GM23248 (cell line): Measurements from ENCODE around the gene ZNF532. TPM values are rescaled to one million over a fixed set of nuclear protein-coding genes. Genes with fewer than 3 reads are reported as not detected.

Experiments used
- DNase-seq: peaks from one replicate; pipeline ENCODE4 v3.0.0-alpha.2; 2015
- H2AFZ ChIP-seq: fragments of 200-600 bp; sonication (generic); 2 replicates; pipeline ENCODE4 v1.6.1; 2016; ENCODE audit warnings: antibody characterized with exemption
- H3F3A ChIP-seq: fragments of 200-600 bp; sonication (generic); 2 replicates; pipeline ENCODE4 v1.6.1; 2016; ENCODE audit warnings: mild to moderate bottlenecking, antibody characterized with exemption, mixed run types; ENCODE audit not compliant: insufficient read depth
- H3K27ac ChIP-seq: fragments of 200-600 bp; sonication (generic); 2 replicates; pipeline ENCODE4 v1.5.1; 2016; ENCODE audit warnings: mild to moderate bottlenecking
- H3K27me3 ChIP-seq: fragments of 200-600 bp; sonication (generic); replicated peaks from 2 replicates; pipeline ENCODE4 v1.6.1; 2016; ENCODE audit warnings: mild to moderate bottlenecking; ENCODE audit not compliant: insufficient read depth
- H3K36me3 ChIP-seq: fragments of 200-600 bp; sonication (generic); 2 replicates; pipeline ENCODE4 v1.6.1; 2016; ENCODE audit warnings: low read depth, mild to moderate bottlenecking
- H3K4me1 ChIP-seq: fragments of 200-600 bp; sonication (generic); 2 replicates; pipeline ENCODE4 v1.6.1; 2016; ENCODE audit warnings: mild to moderate bottlenecking; ENCODE audit not compliant: insufficient read depth
- H3K4me2 ChIP-seq: fragments of 200-600 bp; sonication (generic); one replicate; pipeline ENCODE4 v1.6.1; 2016; ENCODE audit warnings: mild to moderate bottlenecking; ENCODE audit not compliant: unreplicated experiment
- H3K4me3 ChIP-seq: fragments of 200-600 bp; sonication (generic); 2 replicates; pipeline ENCODE4 v1.5.1; 2016; ENCODE audit warnings: mild to moderate bottlenecking
- H3K79me2 ChIP-seq: fragments of 200-600 bp; sonication (generic); 2 replicates; pipeline ENCODE4 v1.6.1; 2016; ENCODE audit warnings: mild to moderate bottlenecking; ENCODE audit not compliant: insufficient read depth
- H3K9ac ChIP-seq: fragments of 200-600 bp; sonication (generic); 2 replicates; pipeline ENCODE4 v1.6.1; 2016; ENCODE audit warnings: mild to moderate bottlenecking
- H3K9me2 ChIP-seq: fragments of 200-600 bp; sonication (generic); 2 replicates; pipeline ENCODE4 v1.6.1; 2016; ENCODE audit warnings: mixed run types, mild to moderate bottlenecking, moderate library complexity; ENCODE audit not compliant: insufficient read depth
- H3K9me3 ChIP-seq: fragments of 200-600 bp; sonication (generic); one replicate; pipeline ENCODE4 v1.6.1; 2017; ENCODE audit warnings: low read depth
- H4K20me1 ChIP-seq: fragments of 200-600 bp; sonication (generic); 2 replicates; pipeline ENCODE4 v1.6.0; 2016; ENCODE audit not compliant: insufficient read depth
- EZH2 ChIP-seq: fragments of 200-600 bp; sonication (generic); IDR thresholded peaks from 2 replicates; pipeline ENCODE4 v1.6.1; 2018; ENCODE audit warnings: antibody characterized with exemption, mild to moderate bottlenecking; ENCODE audit not compliant: insufficient read depth, poor library complexity, severe bottlenecking
- EZH2phosphoT487 ChIP-seq: fragments of 200-600 bp; sonication (generic); IDR thresholded peaks from 2 replicates; pipeline ENCODE4 v1.6.1; 2018; ENCODE audit warnings: antibody characterized with exemption, moderate library complexity, mild to moderate bottlenecking, low read depth; ENCODE audit not compliant: insufficient read depth
- WGBS, 2 experiments: methylation state at CpG; one replicate each; pipeline ENCODE4 v1.1.6; 2015 to 2017; ENCODE audit warnings: low lambda C conversion rate in 2 of 2, low coverage in 1 of 2; ENCODE audit errors: missing lambda C conversion rate in 2 of 2; 5-methylcytosine and 5-hydroxymethylcytosine counted together
- in situ Hi-C: fragments of 300-500 bp; cut with MboI; formaldehyde crosslinking; loops from 2 replicates; pipeline ENCODE4 v1.15.0; 2020
- polyA plus RNA-seq: library from polyadenylated mRNA; unstranded; fragments of >200 nt; fragmentation: Nextera tagmentation; extraction: Ambion mirVana; gene quantifications from 2 replicates; pipeline ENCODE4 v1.2.1, GENCODE V29; 2016
- total RNA-seq: library from RNA; depleted of rRNA; stranded (reverse); fragments of >200 nt; shearing (Covaris generic); gene quantifications from 2 replicates; pipeline ENCODE4 v1.2.3, GENCODE V29; 2014

ZNF532 gene
- total and polyA plus RNA-seq, 2 experiments from 2014 or later = 13.2 to 31.9 TPM

GRCh38 chr18:58893388-58894099, 28.9 kb downstream of the ZNF532 start:
- Histone ChIP-seq H3K36me3 (no peaks in the 10 kb centered on the region), H4K20me1 (no peaks in the 10 kb centered on the region), H3K9me3 (no peaks in the 10 kb centered on the region), H3K9ac (no peak overlapping the region), H3K27ac (no peak overlapping the region), H3K4me2 (no peak overlapping the region), H3K9me2 (no peaks in the 10 kb centered on the region), H2AFZ (no peak overlapping the region), H3K27me3 (no peaks in the 10 kb centered on the region), H3K4me3 (no peak overlapping the region), H3K79me2 (peaks cover 87% of the 10 kb centered on the region), H3K4me1 (no peaks in the 10 kb centered on the region), H3F3A (no peaks in the 10 kb centered on the region)
- WGBS, 2 experiments = 77% methylated on average over 12 of the region's 12 CpGs
- DNase-seq = peak; percentile 41
- in situ Hi-C loops = no loop called here
- no peak for TF ChIP-seq EZH2phosphoT487
- TF ChIP-seq EZH2 = no peak

DNA sequence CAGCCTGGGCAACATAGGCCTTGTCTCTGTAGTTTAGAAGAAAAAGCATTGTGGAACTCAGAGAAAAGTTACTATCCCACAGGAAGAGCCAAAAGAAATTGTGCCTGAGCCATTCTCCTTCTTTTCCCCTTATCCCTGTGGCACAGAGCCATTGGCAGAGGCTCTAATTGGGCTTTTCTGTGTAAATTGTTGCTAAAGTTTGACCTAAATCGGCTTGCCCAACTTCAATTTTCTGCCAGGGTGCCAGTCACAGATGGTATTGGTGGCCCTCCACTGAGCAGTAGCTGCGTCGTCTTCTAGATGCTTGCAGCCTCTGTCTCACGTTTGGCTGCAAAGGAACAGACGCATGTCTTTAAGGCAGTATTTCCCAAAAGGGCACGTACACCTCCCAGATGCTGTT, 30.3 kb downstream of the ZNF532 start:
- H3K9ac ChIP-seq = no peak overlapping the region
- no peak overlapping the region for H2AFZ ChIP-seq
- no peak overlapping the region for H3K4me3 ChIP-seq
- no peaks in the 10 kb centered on the region for H3K9me3 ChIP-seq
- H3K27ac ChIP-seq = no peak overlapping the region
- no peaks in the 10 kb centered on the region for H3K27me3 ChIP-seq
- H3K4me2 ChIP-seq = no peak overlapping the region
- H3F3A ChIP-seq = no peaks in the 10 kb centered on the region
- H4K20me1 ChIP-seq = no peaks in the 10 kb centered on the region
- peaks cover 94% of the 10 kb centered on the region for H3K79me2 ChIP-seq
- 64 to 65% methylated on average over 6 of the region's 6 CpGs for WGBS, 2 experiments
- no peak for DNase-seq
- H3K36me3 ChIP-seq = no peaks in the 10 kb centered on the region
- no peak for TF ChIP-seq EZH2
- no peak for TF ChIP-seq EZH2phosphoT487
- in situ Hi-C loops = no loop called here
- no peaks in the 10 kb centered on the region for H3K9me2 ChIP-seq
- H3K4me1 ChIP-seq = no peaks in the 10 kb centered on the region

GRCh38 chr18:58895385-58895784, 30.7 kb downstream of the ZNF532 start:
- no peak overlapping the region for H2AFZ ChIP-seq

DNA sequence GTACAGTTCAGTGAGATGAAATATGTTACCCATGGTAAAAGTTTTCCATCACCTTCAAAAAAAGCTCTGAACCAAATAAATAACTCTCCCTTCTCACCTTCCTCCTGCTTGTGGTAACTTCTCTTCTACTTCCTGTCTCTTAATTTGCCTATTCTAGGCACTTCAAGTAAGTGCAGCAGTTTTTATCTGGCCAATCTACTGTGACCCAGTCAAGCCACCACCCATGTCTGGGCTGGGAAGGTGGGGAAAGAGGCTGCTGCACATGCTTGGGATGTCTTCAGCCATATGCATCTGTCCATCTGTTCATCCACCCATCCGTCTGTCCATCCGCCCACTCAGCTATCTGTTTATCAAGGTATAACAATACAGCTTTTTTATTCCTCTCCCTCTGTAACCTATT, 31.6 kb downstream of the ZNF532 start:
- H3K4me1 ChIP-seq = no peaks in the 10 kb centered on the region
- no peak overlapping the region for H3K27ac ChIP-seq
- in situ Hi-C loops = no loop called here
- H3F3A ChIP-seq = no peaks in the 10 kb centered on the region
- no peaks in the 10 kb centered on the region for H3K27me3 ChIP-seq
- no peaks in the 10 kb centered on the region for H3K9me2 ChIP-seq
- no peak overlapping the region for H3K4me2 ChIP-seq
- no peak for DNase-seq
- no peak overlapping the region for H2AFZ ChIP-seq
- TF ChIP-seq EZH2 = no peak
- no peak for TF ChIP-seq EZH2phosphoT487
- H3K36me3 ChIP-seq = no peaks in the 10 kb centered on the region
- peaks cover 97% of the 10 kb centered on the region for H3K79me2 ChIP-seq
- no peak overlapping the region for H3K4me3 ChIP-seq
- no peaks in the 10 kb centered on the region for H4K20me1 ChIP-seq
- 94 to 100% methylated on average over 2 of the region's 2 CpGs for WGBS, 2 experiments
- H3K9me3 ChIP-seq = no peaks in the 10 kb centered on the region
- no peak overlapping the region for H3K9ac ChIP-seq

More at GRCh38 chr18:58895385-58895784, 30.7 kb downstream of the ZNF532 start:
- 80 to 81% methylated on average over 6 of the region's 6 CpGs for WGBS, 2 experiments
- Histone ChIP-seq H3K4me2 (no peak overlapping the region), H3K79me2 (peaks cover 98% of the 10 kb centered on the region), H3K9me2 (no peaks in the 10 kb centered on the region), H3K9me3 (no peaks in the 10 kb centered on the region), H3K9ac (no peak overlapping the region), H3K27me3 (no peaks in the 10 kb centered on the region), H3K27ac (no peak overlapping the region), H3K4me1 (no peaks in the 10 kb centered on the region), H4K20me1 (no peaks in the 10 kb centered on the region), H3F3A (no peaks in the 10 kb centered on the region), H3K4me3 (no peak overlapping the region), H3K36me3 (no peaks in the 10 kb centered on the region)
- TF ChIP-seq EZH2 (no peak), EZH2phosphoT487 (no peak)
- no peak for DNase-seq
- in situ Hi-C loops = no loop called here
